ENCODE measurements around the gene ASAP3.

Gene ASAP3

GRCh38 chr1:23526329-23527041 lies 42.5 kb upstream of the ASAP3 start:
- H3K27me3 ChIP-seq (ENCODE audit: control insufficient read depth in 1 of 2, insufficient read depth in 2 of 2, low read length in 2 of 2): peaks cover 0 to 21% of the 10 kb centered on the region in 2 donors
- no peak overlapping the region for H3K4me3 ChIP-seq (ENCODE audit: low read depth in 1 of 2, low read length in 2 of 2)
- H3K9ac ChIP-seq (ENCODE audit: low read length): no peak overlapping the region
- no peaks in the 10 kb centered on the region for H3K36me3 ChIP-seq (ENCODE audit: insufficient read depth, low read length)
- peaks cover 12% of the 10 kb centered on the region for H3K4me1 ChIP-seq (ENCODE audit: insufficient read depth, low read length)
- H3K27ac ChIP-seq (ENCODE audit: low read depth, low read length): no peak overlapping the region
- H3K9me3 ChIP-seq (ENCODE audit: low read length): no peaks in the 10 kb centered on the region

- Histone ChIP-seq H3K27me3 (ENCODE audit: control insufficient read depth in 1 of 2, insufficient read depth in 2 of 2, low read length in 2 of 2) (peaks cover 0 to 21% of the 10 kb centered on the region in 2 donors), H3K9ac (ENCODE audit: low read length) (no peak overlapping the region), H3K27ac (ENCODE audit: low read depth, low read length) (no peak overlapping the region), H3K36me3 (ENCODE audit: insufficient read depth, low read length) (no peaks in the 10 kb centered on the region), H3K4me3 (ENCODE audit: low read depth in 1 of 2, low read length in 2 of 2) (no peak overlapping the region), H3K4me1 (ENCODE audit: insufficient read depth, low read length) (peaks cover 7% of the 10 kb centered on the region), H3K9me3 (ENCODE audit: low read length) (no peaks in the 10 kb centered on the region)
These were observed 41.7 kb upstream of the ASAP3 start for GRCh38 chr1:23525558-23526250.

- H3K9ac ChIP-seq (ENCODE audit: low read length): no peak overlapping the region
- no peaks in the 10 kb centered on the region for H3K9me3 ChIP-seq (ENCODE audit: low read length)
- H3K4me1 ChIP-seq (ENCODE audit: insufficient read depth, low read length): no peaks in the 10 kb centered on the region
- no peak overlapping the region for H3K27ac ChIP-seq (ENCODE audit: low read depth, low read length)
- H3K36me3 ChIP-seq (ENCODE audit: insufficient read depth, low read length): no peaks in the 10 kb centered on the region
- H3K4me3 ChIP-seq (ENCODE audit: low read depth in 1 of 2, low read length in 2 of 2): no peak overlapping the region
- H3K27me3 ChIP-seq (ENCODE audit: control insufficient read depth in 1 of 2, insufficient read depth in 2 of 2, low read length in 2 of 2): peaks cover 0 to 19% of the 10 kb centered on the region in 2 donors
These were observed 40.9 kb upstream of the ASAP3 start for GRCh38 chr1:23524716-23525401.

GRCh38 chr1:23524163-23524562 lies 40.2 kb upstream of the ASAP3 start:
- H3K4me1 ChIP-seq (ENCODE audit: insufficient read depth, low read length): no peaks in the 10 kb centered on the region
- no peak overlapping the region for H3K9ac ChIP-seq (ENCODE audit: low read length)
- no peaks in the 10 kb centered on the region for H3K9me3 ChIP-seq (ENCODE audit: low read length)
- no peak overlapping the region for H3K27ac ChIP-seq (ENCODE audit: low read depth, low read length)
- no peak overlapping the region for H3K4me3 ChIP-seq (ENCODE audit: low read depth in 1 of 2, low read length in 2 of 2)
- H3K27me3 ChIP-seq (ENCODE audit: control insufficient read depth in 1 of 2, insufficient read depth in 2 of 2, low read length in 2 of 2): peaks cover 0 to 12% of the 10 kb centered on the region in 2 donors
- H3K36me3 ChIP-seq (ENCODE audit: insufficient read depth, low read length): no peaks in the 10 kb centered on the region

- Histone ChIP-seq H3K4me3 (ENCODE audit: low read depth in 1 of 2, low read length in 2 of 2) (no peak overlapping the region), H3K27ac (ENCODE audit: low read depth, low read length) (no peak overlapping the region), H3K27me3 (ENCODE audit: control insufficient read depth in 1 of 2, insufficient read depth in 2 of 2, low read length in 2 of 2) (peaks cover 0 to 5% of the 10 kb centered on the region in 2 donors), H3K9ac (ENCODE audit: low read length) (no peak overlapping the region), H3K36me3 (ENCODE audit: insufficient read depth, low read length) (no peaks in the 10 kb centered on the region), H3K9me3 (ENCODE audit: low read length) (no peaks in the 10 kb centered on the region), H3K4me1 (ENCODE audit: insufficient read depth, low read length) (no peaks in the 10 kb centered on the region)
These were observed 38.4 kb upstream of the ASAP3 start for GRCh38 chr1:23522244-23522982.

- Histone ChIP-seq H3K4me3 (ENCODE audit: low read depth in 1 of 2, low read length in 2 of 2) (no peak overlapping the region), H3K36me3 (ENCODE audit: insufficient read depth, low read length) (no peaks in the 10 kb centered on the region)
These were observed 37.6 kb upstream of the ASAP3 start for GRCh38 chr1:23521588-23521987.

GRCh38 chr1:23517581-23517980 lies 33.6 kb upstream of the ASAP3 start:
- H3K36me3 ChIP-seq (ENCODE audit: insufficient read depth, low read length): no peaks in the 10 kb centered on the region
- H3K27ac ChIP-seq (ENCODE audit: low read depth, low read length): no peak overlapping the region
- no peaks in the 10 kb centered on the region for H3K4me1 ChIP-seq (ENCODE audit: insufficient read depth, low read length)
- no peaks in the 10 kb centered on the region for H3K27me3 ChIP-seq (ENCODE audit: control insufficient read depth in 1 of 2, insufficient read depth in 2 of 2, low read length in 2 of 2)
- H3K9ac ChIP-seq (ENCODE audit: low read length): no peak overlapping the region
- no peak overlapping the region for H3K4me3 ChIP-seq (ENCODE audit: low read depth in 1 of 2, low read length in 2 of 2)
- H3K9me3 ChIP-seq (ENCODE audit: low read length): no peaks in the 10 kb centered on the region

More at GRCh38 chr1:23521588-23521987, 37.6 kb upstream of the ASAP3 start:
- Histone ChIP-seq H3K27ac (ENCODE audit: low read depth, low read length) (no peak overlapping the region), H3K4me1 (ENCODE audit: insufficient read depth, low read length) (no peaks in the 10 kb centered on the region), H3K9ac (ENCODE audit: low read length) (no peak overlapping the region), H3K9me3 (ENCODE audit: low read length) (no peaks in the 10 kb centered on the region), H3K27me3 (ENCODE audit: control insufficient read depth in 1 of 2, insufficient read depth in 2 of 2, low read length in 2 of 2) (no peaks in the 10 kb centered on the region)

DNA sequence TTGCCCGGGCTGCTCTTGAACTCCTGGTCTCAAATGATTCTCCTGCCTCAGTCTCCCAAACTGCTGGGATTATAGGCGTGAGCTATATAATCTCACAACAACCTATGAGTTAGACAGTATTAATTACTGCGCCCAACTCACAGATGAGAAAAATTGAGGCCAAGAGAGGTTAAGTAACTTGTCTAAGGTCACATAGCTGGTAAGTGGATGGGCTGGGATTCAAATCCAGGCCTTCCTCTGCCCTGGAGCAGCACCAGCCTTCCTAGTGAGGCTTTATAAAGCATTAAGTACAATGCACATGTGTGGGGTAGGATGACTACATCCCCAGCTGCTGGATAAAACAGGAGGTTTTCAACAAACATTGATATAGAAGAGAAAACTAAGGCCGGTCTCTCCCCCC lies 31.9 kb upstream of the ASAP3 start:
- Histone ChIP-seq H3K27ac (ENCODE audit: low read depth, low read length) (no peak overlapping the region), H3K4me1 (ENCODE audit: insufficient read depth, low read length) (no peaks in the 10 kb centered on the region), H3K9me3 (ENCODE audit: low read length) (no peaks in the 10 kb centered on the region), H3K27me3 (ENCODE audit: control insufficient read depth in 1 of 2, insufficient read depth in 2 of 2, low read length in 2 of 2) (no peaks in the 10 kb centered on the region), H3K4me3 (ENCODE audit: low read depth in 1 of 2, low read length in 2 of 2) (no peak overlapping the region), H3K9ac (ENCODE audit: low read length) (no peak overlapping the region), H3K36me3 (ENCODE audit: insufficient read depth, low read length) (no peaks in the 10 kb centered on the region)

DNA sequence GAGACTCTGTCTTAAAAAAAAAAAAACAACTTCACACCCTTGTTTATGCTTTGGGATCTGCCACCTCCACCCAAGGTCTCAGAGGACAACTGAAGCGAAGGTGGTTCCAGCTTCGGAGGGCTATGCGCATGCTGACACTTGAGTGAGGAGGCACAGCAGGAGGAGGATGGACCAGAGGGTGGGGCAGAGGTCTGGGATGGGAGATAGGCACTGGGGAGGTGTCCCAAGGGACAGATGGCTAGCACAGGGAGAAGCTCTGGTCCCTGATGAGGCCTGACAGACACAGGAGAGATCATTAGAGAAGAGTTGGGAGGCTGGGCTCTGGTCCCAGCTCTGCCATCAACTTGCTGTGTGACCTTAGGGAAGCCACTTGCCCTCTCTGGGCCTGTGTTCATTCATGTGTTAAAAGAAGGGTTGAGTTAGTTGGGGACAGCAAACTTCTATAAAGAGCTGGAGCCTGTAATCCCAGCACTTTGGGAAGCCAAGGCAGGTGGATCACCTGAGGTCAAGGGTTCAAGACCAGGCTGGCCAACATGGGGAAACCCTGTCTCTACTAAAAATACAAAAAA lies 30.2 kb upstream of the ASAP3 start:
- H3K36me3 ChIP-seq (ENCODE audit: insufficient read depth, low read length): no peaks in the 10 kb centered on the region
- H3K4me1 ChIP-seq (ENCODE audit: insufficient read depth, low read length): no peaks in the 10 kb centered on the region
- H3K4me3 ChIP-seq (ENCODE audit: low read depth in 1 of 2, low read length in 2 of 2): no peak overlapping the region
- no peak overlapping the region for H3K27ac ChIP-seq (ENCODE audit: low read depth, low read length)
- no peak overlapping the region for H3K9ac ChIP-seq (ENCODE audit: low read length)
- H3K27me3 ChIP-seq (ENCODE audit: control insufficient read depth in 1 of 2, insufficient read depth in 2 of 2, low read length in 2 of 2): no peaks in the 10 kb centered on the region
- no peaks in the 10 kb centered on the region for H3K9me3 ChIP-seq (ENCODE audit: low read length)

GRCh38 chr1:23509896-23510295 lies 25.9 kb upstream of the ASAP3 start:
- Histone ChIP-seq H3K36me3 (ENCODE audit: insufficient read depth, low read length) (no peaks in the 10 kb centered on the region), H3K27ac (ENCODE audit: low read depth, low read length) (no peak overlapping the region), H3K27me3 (ENCODE audit: control insufficient read depth in 1 of 2, insufficient read depth in 2 of 2, low read length in 2 of 2) (no peaks in the 10 kb centered on the region), H3K9ac (ENCODE audit: low read length) (no peak overlapping the region), H3K9me3 (ENCODE audit: low read length) (no peaks in the 10 kb centered on the region), H3K4me3 (ENCODE audit: low read depth in 1 of 2, low read length in 2 of 2) (no peak overlapping the region), H3K4me1 (ENCODE audit: insufficient read depth, low read length) (no peaks in the 10 kb centered on the region)

All from muscle layer of colon (tissue), 2 donors.